Stomach smooth muscle (tissue), 2 donors: ENCODE measurements around the gene NCR3LG1.

Experiments
- H3K27ac ChIP-seq: one replicate; pipeline ENCODE4 v1.7.0; 2013; ENCODE audit warnings: mild to moderate bottlenecking, low read length, inconsistent platforms
- H3K27me3 ChIP-seq, 2 donors: one replicate each; pipeline ENCODE4 v1.7.0; 2013; ENCODE audit warnings: low read length in 2 of 2; ENCODE audit not compliant: insufficient read depth in 2 of 2, control insufficient read depth in 1 of 2
- H3K36me3 ChIP-seq, 2 donors: one replicate each; pipeline ENCODE4 v1.7.0; 2013; ENCODE audit warnings: low read length in 2 of 2; ENCODE audit not compliant: control insufficient read depth in 2 of 2, insufficient read depth in 2 of 2
- H3K4me1 ChIP-seq: one replicate; pipeline ENCODE4 v1.7.0; 2013; ENCODE audit warnings: low read length; ENCODE audit not compliant: control insufficient read depth, insufficient read depth
- H3K4me3 ChIP-seq, 2 donors: one replicate each; pipeline ENCODE4 v1.7.0; 2013; ENCODE audit warnings: low read length in 2 of 2
- H3K9ac ChIP-seq, 2 donors: one replicate each; pipeline ENCODE4 v1.7.0; 2013; ENCODE audit warnings: low read length in 2 of 2, mild to moderate bottlenecking in 1 of 2
- H3K9me3 ChIP-seq, 2 donors: one replicate each; pipeline ENCODE4 v1.7.0; 2013; ENCODE audit warnings: low read length in 2 of 2; ENCODE audit not compliant: control insufficient read depth in 2 of 2
- donor health status: healthy.
- donor health status: Pancreatic carcinoma.

The NCR3LG1 gene

DNA sequence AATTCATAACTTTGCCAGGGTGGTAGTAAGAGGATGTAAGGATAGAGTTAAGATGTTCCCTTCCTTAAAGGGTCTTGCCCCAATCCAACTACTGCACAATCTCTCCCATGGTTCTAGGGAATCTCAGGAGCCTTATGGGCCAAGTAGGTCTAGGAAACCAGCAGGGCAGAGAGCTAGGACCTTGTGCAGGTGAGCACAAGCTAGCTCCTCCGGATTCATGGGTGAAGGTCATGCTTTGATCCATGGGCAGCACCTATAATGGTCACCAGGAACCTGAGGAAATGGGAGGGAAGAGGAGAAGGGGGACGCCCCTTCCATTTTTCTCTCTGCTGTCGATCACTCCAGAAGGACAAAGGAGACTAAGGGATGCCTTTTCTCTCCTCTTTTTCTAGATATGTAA, 20.0 kb downstream of the NCR3LG1 start:
- Histone ChIP-seq H3K36me3 (peaks cover 52 to 55% of the 10 kb centered on the region in 2 donors), H3K9me3 (peaks cover 35 to 37% of the 10 kb centered on the region in 2 donors)

DNA sequence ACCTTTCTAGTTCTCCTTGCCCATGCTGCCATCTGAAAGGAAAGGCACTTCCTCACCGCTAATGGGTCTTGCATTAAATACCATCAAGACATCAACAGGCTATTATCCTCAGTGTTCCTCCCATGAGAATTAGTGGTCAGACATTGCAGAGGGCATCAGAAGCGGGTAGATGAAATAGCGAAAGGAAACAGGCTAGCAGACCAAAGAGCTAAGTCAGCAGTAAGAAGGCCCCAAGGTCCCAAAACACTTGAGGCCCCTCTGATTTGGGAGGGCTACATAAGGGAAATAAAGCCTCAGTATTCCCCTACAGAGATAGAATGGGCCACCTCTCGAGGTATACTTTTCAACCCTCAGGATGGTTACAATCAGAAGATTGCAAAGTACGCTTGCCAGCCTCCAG, 23.9 kb downstream of the NCR3LG1 start:
- H3K4me3 ChIP-seq = no peak overlapping the region
- H3K27me3 ChIP-seq = no peaks in the 10 kb centered on the region
- peaks cover 28 to 31% of the 10 kb centered on the region in 2 donors for H3K36me3 ChIP-seq
- no peaks in the 10 kb centered on the region for H3K4me1 ChIP-seq
- no peak overlapping the region for H3K27ac ChIP-seq
- peaks cover 23 to 30% of the 10 kb centered on the region in 2 donors for H3K9me3 ChIP-seq
- no peak overlapping the region for H3K9ac ChIP-seq

More for the DNA sequence above, 20.0 kb downstream of the NCR3LG1 start:
- H3K9ac ChIP-seq = no peak overlapping the region
- H3K27ac ChIP-seq = no peak overlapping the region
- H3K4me1 ChIP-seq = no peaks in the 10 kb centered on the region
- H3K27me3 ChIP-seq = no peaks in the 10 kb centered on the region
- H3K4me3 ChIP-seq = no peak overlapping the region

DNA sequence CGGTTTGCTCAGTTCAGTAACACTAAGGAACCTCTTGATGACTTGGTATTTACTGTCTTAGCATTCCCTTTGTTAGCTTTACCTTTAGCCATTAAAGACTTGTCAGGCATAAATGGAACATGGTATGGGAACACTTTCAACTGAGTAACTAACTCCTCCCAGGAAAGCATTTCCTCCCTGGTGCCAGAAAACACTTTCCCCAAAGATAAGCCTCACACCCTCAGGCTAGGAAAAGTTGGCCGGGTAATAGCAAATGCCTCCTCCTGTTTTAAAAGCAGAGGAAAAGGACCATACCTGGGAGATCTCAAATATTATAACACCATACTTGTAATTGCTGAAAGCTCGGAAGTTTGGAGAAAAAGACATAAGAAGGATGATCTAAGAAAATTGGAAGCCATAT, 24.9 kb downstream of the NCR3LG1 start:
- H3K4me1 ChIP-seq = no peaks in the 10 kb centered on the region
- H3K27ac ChIP-seq = no peak overlapping the region
- H3K36me3 ChIP-seq = peaks cover 24% of the 10 kb centered on the region in 2 donors
- H3K27me3 ChIP-seq = no peaks in the 10 kb centered on the region
- no peak overlapping the region for H3K9ac ChIP-seq
- peaks cover 13 to 22% of the 10 kb centered on the region in 2 donors for H3K9me3 ChIP-seq
- no peak overlapping the region for H3K4me3 ChIP-seq

DNA sequence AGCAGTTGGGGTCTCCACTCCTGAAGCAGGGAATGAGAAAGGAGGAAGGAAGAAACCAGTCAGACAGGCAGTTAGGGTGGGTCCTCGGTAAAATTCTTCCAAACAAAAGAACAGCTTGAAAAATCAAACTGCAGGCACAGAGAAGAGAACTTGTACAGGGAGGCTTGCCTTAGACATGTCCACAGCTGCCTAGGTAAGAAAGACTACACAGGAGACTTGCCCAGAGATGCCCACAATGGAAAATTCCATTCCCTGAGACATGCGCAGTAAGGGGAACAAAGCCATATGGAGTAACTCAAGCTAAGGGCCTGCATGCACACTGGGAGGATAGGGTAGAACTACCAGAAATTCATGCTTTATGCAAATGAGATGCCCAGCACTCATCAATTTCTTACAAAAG, 27.1 kb downstream of the NCR3LG1 start:
- no peaks in the 10 kb centered on the region for H3K27me3 ChIP-seq
- no peak overlapping the region for H3K4me3 ChIP-seq
- no peak overlapping the region for H3K9ac ChIP-seq
- peaks cover 3 to 8% of the 10 kb centered on the region in 2 donors for H3K36me3 ChIP-seq
- H3K4me1 ChIP-seq = no peaks in the 10 kb centered on the region
- H3K27ac ChIP-seq = no peak overlapping the region
- H3K9me3 ChIP-seq = peaks cover 0 to under 1% of the 10 kb centered on the region in 2 donors

DNA sequence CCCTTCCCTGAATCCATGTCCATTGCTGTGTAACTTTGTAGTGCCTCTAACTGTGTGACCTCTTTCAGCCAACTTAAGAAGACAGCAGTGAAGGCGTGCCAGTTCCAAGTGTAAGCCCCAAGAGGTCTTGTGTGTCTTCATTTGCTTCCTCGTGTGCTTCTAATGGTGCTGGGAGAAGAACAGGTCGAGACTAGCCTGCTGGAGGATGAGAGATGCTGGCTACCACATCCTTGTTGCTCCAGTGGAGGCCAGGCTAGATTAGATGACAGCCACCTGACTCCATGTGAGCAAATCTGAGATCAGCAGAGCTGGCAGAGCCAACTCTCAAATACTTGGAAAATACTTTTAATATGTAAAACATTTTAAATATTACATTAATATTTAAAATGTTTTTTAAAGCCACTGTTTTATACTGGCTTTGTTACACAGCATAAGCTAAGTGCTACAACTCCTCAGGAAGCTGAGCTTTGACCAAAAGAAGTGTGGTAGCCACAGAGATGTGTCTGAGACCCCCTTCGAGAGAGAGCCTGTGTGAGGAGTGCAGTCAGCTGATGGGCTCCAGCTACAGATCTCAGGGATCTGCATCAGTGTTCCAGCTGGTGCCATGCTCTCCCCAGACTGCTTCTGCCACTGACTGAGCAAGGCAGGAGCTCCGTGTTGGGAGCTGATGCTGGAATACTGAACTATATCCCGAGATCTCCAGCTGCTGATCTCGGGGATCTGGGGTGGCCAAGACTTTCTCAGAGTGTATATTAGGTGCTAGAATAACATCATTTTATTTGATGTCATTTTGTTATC, 28.0 kb downstream of the NCR3LG1 start:
- Histone ChIP-seq H3K4me1 (no peaks in the 10 kb centered on the region), H3K9me3 (no peaks in the 10 kb centered on the region), H3K27ac (no peak overlapping the region), H3K36me3 (peaks cover 3 to 5% of the 10 kb centered on the region in 2 donors), H3K4me3 (no peak overlapping the region), H3K27me3 (no peaks in the 10 kb centered on the region), H3K9ac (no peak overlapping the region)

DNA sequence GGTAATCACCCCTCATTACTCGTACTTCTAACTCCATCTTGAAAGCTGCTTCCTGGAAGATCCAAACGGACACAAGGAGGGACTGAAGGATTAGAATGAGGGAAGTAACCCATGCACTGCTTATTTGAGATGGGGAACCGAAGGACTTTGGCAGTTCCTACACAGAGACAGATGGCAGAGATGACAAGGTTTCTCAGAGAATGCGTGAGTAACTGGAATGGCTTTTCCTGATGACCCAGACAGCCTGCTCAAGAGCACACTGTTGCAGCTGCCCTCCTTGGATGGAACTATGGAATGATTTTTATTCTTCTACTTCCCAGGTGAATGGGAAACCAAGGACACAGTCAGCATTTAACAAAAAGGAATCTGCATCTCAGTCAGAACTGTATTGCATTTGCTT, 29.6 kb downstream of the NCR3LG1 start:
- Histone ChIP-seq H3K9ac (no peak overlapping the region), H3K27me3 (no peaks in the 10 kb centered on the region), H3K4me1 (peaks cover 2% of the 10 kb centered on the region), H3K9me3 (no peaks in the 10 kb centered on the region), H3K36me3 (peaks cover 3 to 5% of the 10 kb centered on the region in 2 donors), H3K4me3 (no peak overlapping the region), H3K27ac (no peak overlapping the region)

DNA sequence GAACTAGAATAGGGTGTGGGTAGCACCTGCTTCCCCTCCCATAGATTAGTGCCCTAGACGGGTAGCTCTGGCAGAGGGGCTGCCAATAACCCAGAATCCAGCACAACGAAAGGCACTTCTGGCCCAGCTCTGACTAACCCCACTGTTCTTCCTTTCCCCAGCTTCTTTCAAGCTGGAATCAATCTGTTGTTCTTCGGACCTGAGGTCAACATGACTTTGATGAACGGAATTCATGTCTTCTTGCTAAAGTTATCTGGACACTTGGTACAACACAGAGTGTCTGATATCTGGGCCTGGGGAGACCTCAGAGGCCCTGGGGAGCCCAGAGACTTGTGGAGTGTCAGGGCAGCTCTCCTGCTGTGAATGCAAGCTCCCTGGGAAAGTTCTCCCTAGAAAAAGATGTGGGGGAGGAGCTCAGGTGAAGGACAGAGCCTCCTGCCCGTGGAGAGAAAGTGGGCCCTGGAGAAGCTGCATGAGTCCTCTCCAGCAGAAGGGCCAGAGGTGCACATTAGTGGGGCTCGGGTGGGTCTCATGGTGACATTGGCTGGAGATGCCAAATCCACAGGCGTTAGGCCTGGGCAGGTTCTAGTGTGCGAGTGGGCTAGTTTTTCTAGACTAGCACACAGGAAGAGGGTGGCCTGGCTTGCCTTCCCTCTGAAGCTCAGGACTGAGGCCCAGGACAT, 30.6 kb downstream of the NCR3LG1 start:
- no peak overlapping the region for H3K4me3 ChIP-seq
- peaks cover 8% of the 10 kb centered on the region for H3K4me1 ChIP-seq
- H3K27me3 ChIP-seq = no peaks in the 10 kb centered on the region
- peaks cover 3 to 5% of the 10 kb centered on the region in 2 donors for H3K36me3 ChIP-seq
- no peak overlapping the region for H3K27ac ChIP-seq
- H3K9me3 ChIP-seq = no peaks in the 10 kb centered on the region
- H3K9ac ChIP-seq = no peak overlapping the region

DNA sequence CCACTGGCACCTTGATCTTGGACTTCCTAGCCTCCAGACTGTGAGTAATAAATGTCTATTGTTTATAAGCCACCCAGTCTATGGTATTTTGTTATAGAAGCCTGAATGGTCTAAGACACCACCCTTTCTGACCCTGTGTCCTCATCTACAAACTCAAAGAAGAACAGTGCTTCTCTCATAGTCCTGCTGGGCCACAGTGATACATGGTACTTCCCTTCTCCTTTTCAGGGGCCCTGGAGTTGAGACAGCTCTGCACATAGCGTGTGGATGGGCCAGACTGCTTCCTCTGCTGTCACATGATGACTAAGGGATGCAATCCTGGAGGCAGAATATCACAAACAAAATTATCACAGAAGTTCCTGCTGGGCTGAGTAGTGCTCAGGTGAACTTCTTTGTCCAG, 31.9 kb downstream of the NCR3LG1 start:
- Histone ChIP-seq H3K4me1 (peaks cover 9% of the 10 kb centered on the region), H3K36me3 (peaks cover 0 to 5% of the 10 kb centered on the region in 2 donors), H3K27ac (no peak overlapping the region), H3K27me3 (peaks cover 0 to 5% of the 10 kb centered on the region in 2 donors), H3K9me3 (no peaks in the 10 kb centered on the region), H3K4me3 (no peak overlapping the region), H3K9ac (no peak overlapping the region)

DNA sequence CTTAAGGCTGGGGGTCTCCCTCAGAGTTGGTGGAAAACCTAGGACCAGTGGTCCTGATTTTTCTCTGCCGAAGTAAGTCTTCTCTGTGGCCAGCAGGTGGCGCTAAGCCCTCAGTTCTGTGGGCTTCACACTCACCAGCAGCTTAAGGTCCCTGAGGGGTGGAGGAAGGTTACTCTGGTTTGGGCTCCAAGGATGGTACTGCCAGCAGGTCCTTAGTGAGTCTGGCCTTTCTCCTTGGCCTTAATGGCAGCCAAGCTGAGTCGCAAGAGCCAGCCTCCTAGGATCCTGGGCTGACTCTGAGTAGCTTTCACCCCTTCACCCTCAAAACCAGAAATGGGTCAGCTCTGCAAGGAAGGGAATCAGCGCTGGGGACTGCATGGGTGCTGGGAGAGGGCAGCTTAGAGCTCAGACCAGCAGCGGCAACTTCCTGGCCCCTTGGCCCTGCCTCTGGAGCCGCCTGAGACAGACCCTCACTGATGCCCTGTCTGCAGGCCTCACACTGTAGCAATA, 32.5 kb downstream of the NCR3LG1 start:
- H3K4me1 ChIP-seq = peaks cover 12% of the 10 kb centered on the region
- peaks cover 0 to 2% of the 10 kb centered on the region in 2 donors for H3K36me3 ChIP-seq
- no peak overlapping the region for H3K27ac ChIP-seq
- H3K9me3 ChIP-seq = no peaks in the 10 kb centered on the region
- H3K27me3 ChIP-seq = peaks cover 0 to 5% of the 10 kb centered on the region in 2 donors
- no peak overlapping the region for H3K4me3 ChIP-seq
- H3K9ac ChIP-seq = no peak overlapping the region

DNA sequence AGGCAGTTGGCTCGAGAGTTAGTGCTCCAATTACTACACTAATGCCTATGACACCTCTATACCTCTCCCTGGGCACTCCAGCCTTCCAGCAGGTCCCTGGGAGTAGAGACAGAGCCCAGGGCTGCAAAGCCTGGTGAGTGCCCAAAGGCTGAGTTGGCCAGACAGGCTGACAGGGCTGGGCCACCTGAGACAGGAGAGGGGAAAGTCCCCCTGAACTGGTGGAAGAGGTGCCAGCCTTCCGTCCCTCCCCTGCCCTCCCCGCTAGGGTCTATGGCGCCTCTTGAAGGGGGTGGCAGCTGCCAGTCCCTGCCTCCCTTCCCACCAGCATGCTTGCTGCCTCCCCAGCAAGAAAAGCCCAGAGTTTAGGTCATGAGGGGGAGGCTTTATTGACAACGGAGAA, 33.9 kb downstream of the NCR3LG1 start:
- peaks cover 0 to 5% of the 10 kb centered on the region in 2 donors for H3K27me3 ChIP-seq
- H3K4me1 ChIP-seq = peaks cover 17% of the 10 kb centered on the region
- no peaks in the 10 kb centered on the region for H3K9me3 ChIP-seq
- H3K36me3 ChIP-seq = no peaks in the 10 kb centered on the region
- H3K4me3 ChIP-seq = no peak overlapping the region
- H3K9ac ChIP-seq = no peak overlapping the region
- no peak overlapping the region for H3K27ac ChIP-seq
